Suprapubic skin (tissue), 4 donors: ENCODE data around the gene STXBP3. TPM values are rescaled to one million over a fixed set of nuclear protein-coding genes. Genes with fewer than 3 reads are reported as not detected.

ENCODE experiments used
- DNase-seq, 2 donors: peaks; one replicate each; pipeline ENCODE4 v3.0.0-alpha.2; 2019; ENCODE audit warnings: low spot score in 2 of 2
- H3K27ac ChIP-seq: fragments of 200-600 bp; sonication (generic); one replicate; pipeline ENCODE4 v1.5.1; 2019
- H3K27me3 ChIP-seq: fragments of 200-600 bp; sonication (generic); one replicate; pipeline ENCODE4 v1.5.1; 2019
- H3K36me3 ChIP-seq: fragments of 200-600 bp; sonication (generic); one replicate; pipeline ENCODE4 v1.5.1; 2019
- H3K4me1 ChIP-seq: fragments of 200-600 bp; sonication (generic); one replicate; pipeline ENCODE4 v1.5.1; 2019
- H3K4me3 ChIP-seq: fragments of 200-600 bp; sonication (generic); one replicate; pipeline ENCODE4 v1.5.1; 2019; ENCODE audit warnings: mild to moderate bottlenecking
- H3K9me3 ChIP-seq: fragments of 200-600 bp; sonication (generic); one replicate; pipeline ENCODE4 v1.5.1; 2019
- CTCF ChIP-seq, 2 donors: fragments of 200-600 bp in 1 of 2; fragments of 450-650 bp in 1 of 2; sonication (generic) in 1 of 2; IDR thresholded peaks; one replicate each; pipeline ENCODE4 v1.5.1; 2016 to 2019; ENCODE audit warnings: antibody characterized with exemption in 2 of 2, mild to moderate bottlenecking in 1 of 2, moderate library complexity in 1 of 2
- EP300 ChIP-seq: sonication (generic); formaldehyde crosslinking; IDR thresholded peaks from one replicate; pipeline ENCODE4 v1.6.1; 2017; ENCODE audit warnings: antibody characterized with exemption
- POLR2A ChIP-seq, 2 donors: fragments of 450-650 bp; IDR thresholded peaks; one replicate each; pipeline ENCODE4 v1.6.1; 2017; ENCODE audit warnings: antibody characterized with exemption in 2 of 2, mild to moderate bottlenecking in 2 of 2, moderate library complexity in 2 of 2
- POLR2AphosphoS5 ChIP-seq, 3 donors: sonication (generic); formaldehyde crosslinking; IDR thresholded peaks; one replicate each; pipeline ENCODE4 v1.6.1; 2017; ENCODE audit warnings: antibody characterized with exemption in 3 of 3
- WGBS: methylation state at CpG from one replicate; pipeline ENCODE4 v1.1.5; 2018; 5-methylcytosine and 5-hydroxymethylcytosine counted together
- total RNA-seq, 4 donors: library from RNA; depleted of rRNA; stranded (reverse); fragments of >200 nt; gene quantifications; one replicate each; pipeline ENCODE4 v1.1.0, GENCODE V29; 2016

STXBP3 gene
- total RNA-seq, 4 donors from 2014 or later, result 48.8 to 137 (median 66.3) TPM

GRCh38 chr1:108734171-108734865 is 12.2 kb upstream of the STXBP3 start:
- 95% methylated on average over 1 of the region's 1 CpG for WGBS

GRCh38 chr1:108742253-108742652 is 4.2 kb upstream of the STXBP3 start:
- no peak for DNase-seq
- TF ChIP-seq POLR2AphosphoS5 (IDR thresholded peaks at IDR 0.05), result no peak
- no peak for TF ChIP-seq CTCF (IDR thresholded peaks at IDR 0.05)
- no peak for TF ChIP-seq EP300
- no peak for TF ChIP-seq POLR2A (IDR thresholded peaks at IDR 0.05)
- 73% methylated on average over 5 of the region's 6 CpGs for WGBS
- Histone ChIP-seq H3K4me3 (no peak overlapping the region), H3K27ac (no peak overlapping the region), H3K27me3 (no peaks in the 10 kb centered on the region), H3K4me1 (no peaks in the 10 kb centered on the region), H3K9me3 (no peaks in the 10 kb centered on the region), H3K36me3 (no peaks in the 10 kb centered on the region)

More at GRCh38 chr1:108734171-108734865, 12.2 kb upstream of the STXBP3 start:
- no peak overlapping the region for H3K27ac ChIP-seq
- no peak for DNase-seq
- H3K36me3 ChIP-seq, result no peaks in the 10 kb centered on the region
- TF ChIP-seq POLR2AphosphoS5 (IDR thresholded peaks at IDR 0.05), result no peak
- TF ChIP-seq CTCF (IDR thresholded peaks at IDR 0.05), result no peak
- TF ChIP-seq POLR2A (IDR thresholded peaks at IDR 0.05), result no peak
- no peak for TF ChIP-seq EP300
- H3K4me1 ChIP-seq, result no peaks in the 10 kb centered on the region
- no peaks in the 10 kb centered on the region for H3K9me3 ChIP-seq
- H3K27me3 ChIP-seq, result no peaks in the 10 kb centered on the region
- H3K4me3 ChIP-seq, result no peak overlapping the region

GRCh38 chr1:108745980-108746381 is 493 bp upstream of the STXBP3 start:
- TF ChIP-seq POLR2AphosphoS5 (IDR thresholded peaks at IDR 0.05) (no peak), CTCF (IDR thresholded peaks at IDR 0.05) (no peak), POLR2A (IDR thresholded peaks at IDR 0.05) (no peak), EP300 (no peak)
- peaks cover 19% of the 10 kb centered on the region for H3K4me1 ChIP-seq
- H3K36me3 ChIP-seq, result no peaks in the 10 kb centered on the region
- H3K9me3 ChIP-seq, result no peaks in the 10 kb centered on the region
- peak overlapping the region; percentile 98 for H3K27ac ChIP-seq
- H3K4me3 ChIP-seq, result peak overlapping the region; percentile 85
- DNase-seq, result no peak
- no peaks in the 10 kb centered on the region for H3K27me3 ChIP-seq
- WGBS, result 39% methylated on average over 3 of the region's 3 CpGs

DNA sequence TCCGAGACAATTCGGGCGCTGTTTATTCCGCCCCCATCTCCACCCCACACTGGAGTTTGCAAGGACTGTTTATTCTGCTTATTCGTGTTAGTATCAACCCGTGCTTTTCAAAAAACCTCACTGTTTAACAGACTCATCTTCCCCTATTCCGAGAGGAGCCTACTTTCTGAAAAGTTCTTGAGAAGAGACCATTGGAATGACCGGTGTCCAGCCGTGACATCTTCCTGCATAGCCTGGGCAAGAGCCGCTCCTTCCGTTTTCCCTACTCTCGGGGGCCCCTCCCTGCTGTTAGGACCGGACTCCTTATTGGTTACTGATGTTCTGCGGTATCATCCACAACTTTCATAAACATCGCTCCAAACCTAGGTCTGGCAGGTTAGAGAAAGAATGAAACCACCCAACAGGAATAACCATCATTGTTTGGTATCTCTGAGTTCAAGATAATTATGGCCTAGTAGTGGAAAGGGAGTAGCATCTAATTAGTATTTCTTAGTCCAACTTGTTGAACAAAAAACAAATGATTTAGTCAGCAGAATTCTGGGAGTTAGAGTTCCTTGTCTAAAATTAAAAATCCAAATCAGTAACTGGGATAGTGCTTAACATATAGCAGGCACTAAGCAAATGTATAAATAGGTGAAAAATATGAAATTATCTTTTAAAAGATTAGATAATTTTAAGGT is 837 bp downstream of the STXBP3 start:
- Histone ChIP-seq H3K27me3 (no peaks in the 10 kb centered on the region), H3K4me1 (peaks cover 19% of the 10 kb centered on the region), H3K4me3 (peak overlapping the region; percentile 85), H3K9me3 (no peaks in the 10 kb centered on the region), H3K27ac (peak overlapping the region; percentile 98), H3K36me3 (no peaks in the 10 kb centered on the region)
- under 1% methylated on average over 15 of the region's 15 CpGs for WGBS
- peak; percentile 89 to 93 for DNase-seq
- TF ChIP-seq EP300, result no peak
- peak in 1 of 3 donors; percentile 17 for TF ChIP-seq POLR2AphosphoS5 (IDR thresholded peaks at IDR 0.05)
- peak in 1 of 2 donors; percentile 55 for TF ChIP-seq POLR2A (IDR thresholded peaks at IDR 0.05)
- TF ChIP-seq CTCF (IDR thresholded peaks at IDR 0.05), result no peak

DNA sequence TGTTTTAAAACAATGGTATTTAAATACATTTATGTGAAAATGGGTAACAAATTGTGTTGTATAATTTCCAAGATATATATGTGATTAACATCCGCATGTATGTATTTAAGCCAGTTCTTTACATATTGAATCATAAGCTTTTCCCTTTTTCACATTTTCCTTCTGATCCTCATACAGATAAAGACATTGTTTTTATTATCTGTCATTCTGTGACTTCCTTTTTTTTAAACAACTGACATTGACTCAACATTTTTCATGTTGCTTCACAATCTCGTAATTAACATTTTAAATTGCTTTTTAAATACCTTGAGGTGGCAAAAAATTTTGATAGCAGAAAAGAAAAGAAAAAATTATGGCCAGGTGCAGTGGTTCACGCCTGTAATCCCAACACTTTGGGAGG is 1.4 kb downstream of the STXBP3 start:
- DNase-seq, result no peak
- H3K9me3 ChIP-seq, result no peaks in the 10 kb centered on the region
- peak overlapping the region; percentile 98 for H3K27ac ChIP-seq
- peaks cover 2% of the 10 kb centered on the region for H3K36me3 ChIP-seq
- no peak for TF ChIP-seq CTCF (IDR thresholded peaks at IDR 0.05)
- no peak for TF ChIP-seq EP300
- no peak for TF ChIP-seq POLR2A (IDR thresholded peaks at IDR 0.05)
- TF ChIP-seq POLR2AphosphoS5 (IDR thresholded peaks at IDR 0.05), result no peak
- H3K27me3 ChIP-seq, result no peaks in the 10 kb centered on the region
- H3K4me3 ChIP-seq, result peak overlapping the region; percentile 85
- 69% methylated on average over 3 of the region's 3 CpGs for WGBS
- peaks cover 19% of the 10 kb centered on the region for H3K4me1 ChIP-seq
